HG03457 (cell line): ENCODE measurements around the gene COL19A1.

ENCODE experiments used
- ATAC-seq: cut with Tn5 transposase; IDR thresholded peaks from one replicate; pipeline ENCODE4 v1.9.1; 2021; ENCODE audit warnings: moderate number of reproducible peaks; ENCODE audit not compliant: unreplicated experiment

The COL19A1 gene

DNA sequence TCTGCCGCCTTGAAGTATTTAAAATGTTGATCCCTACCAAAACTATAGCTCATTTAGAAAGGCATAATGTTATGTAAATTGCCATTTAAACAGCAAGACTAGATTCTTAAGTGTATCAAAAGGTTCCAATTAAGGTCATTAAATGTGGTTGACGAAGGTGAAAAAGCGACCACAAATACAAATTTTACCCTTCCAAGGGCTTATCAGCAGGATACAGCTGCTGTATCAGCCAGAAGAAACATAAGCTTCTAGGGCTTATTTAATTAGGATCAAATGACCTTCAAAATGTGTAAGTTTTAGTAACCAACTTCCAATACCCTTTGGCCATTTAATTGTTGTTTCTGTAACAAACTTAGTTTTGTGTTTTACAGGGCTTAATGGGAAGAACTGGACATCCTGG is 296.6 kb downstream of the COL19A1 start:
- no peak for ATAC-seq

- ATAC-seq: no peak
Measured at GRCh38 chr6:70163795-70164194, 297.4 kb downstream of the COL19A1 start.

DNA sequence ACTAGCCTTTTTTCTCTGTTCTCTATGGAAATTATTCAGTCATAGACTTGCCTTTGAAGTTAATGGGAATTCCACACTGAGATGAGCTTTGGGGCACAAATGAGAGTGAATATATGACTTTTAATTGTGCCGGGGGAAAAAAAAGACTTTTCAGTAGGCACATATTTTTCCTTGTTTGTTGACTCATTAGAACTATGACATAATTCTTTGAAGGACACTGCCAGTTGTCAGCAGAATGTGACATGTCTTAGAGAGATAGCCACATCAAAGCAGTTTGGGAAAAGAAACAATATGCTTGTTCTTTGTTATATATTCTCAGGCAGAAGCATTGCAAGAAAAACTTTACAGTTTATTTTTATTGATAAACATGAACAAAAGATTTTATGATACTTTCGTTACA is 298.2 kb downstream of the COL19A1 start:
- ATAC-seq: no peak

DNA sequence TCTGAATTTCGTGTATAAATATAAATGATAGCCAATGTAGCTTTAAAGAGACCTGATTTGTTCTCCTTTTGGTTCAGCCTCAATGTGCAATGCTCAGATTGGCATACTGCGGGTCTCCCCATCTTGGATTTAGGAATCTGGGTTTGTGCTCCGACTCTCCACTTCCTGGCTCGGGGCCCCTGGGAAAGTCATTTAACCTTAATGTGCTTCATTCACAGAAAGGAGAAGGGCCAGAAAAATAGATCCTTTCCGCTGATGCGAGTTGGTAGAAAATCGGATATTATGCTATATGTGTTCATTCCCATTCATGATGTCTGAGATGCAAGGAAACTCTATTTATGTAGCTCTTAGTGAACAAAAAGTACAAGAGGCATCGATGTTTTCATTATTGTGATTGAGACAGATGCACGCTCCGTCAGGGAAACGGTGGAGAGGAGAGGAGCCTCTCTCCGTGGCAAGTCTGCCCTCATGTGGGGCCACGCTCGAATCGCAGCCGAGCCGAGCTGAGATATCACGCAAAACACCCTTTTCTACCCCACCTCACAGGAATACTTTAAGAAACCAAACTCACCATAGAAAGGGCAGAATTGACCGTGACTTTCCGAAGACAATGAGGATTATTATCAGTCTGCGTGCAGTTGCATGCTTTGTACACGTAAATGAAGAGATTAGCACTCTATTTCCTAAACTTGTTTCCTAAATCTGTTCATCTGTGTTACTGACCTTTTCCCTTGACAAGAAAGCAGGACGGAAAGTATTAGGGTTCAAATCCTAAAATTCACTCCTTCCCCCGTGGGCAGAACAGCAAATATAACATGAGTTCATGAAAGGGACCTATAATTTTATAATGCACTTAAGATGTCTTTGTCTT is 300.0 kb downstream of the COL19A1 start:
- peak; percentile 76 for ATAC-seq

DNA sequence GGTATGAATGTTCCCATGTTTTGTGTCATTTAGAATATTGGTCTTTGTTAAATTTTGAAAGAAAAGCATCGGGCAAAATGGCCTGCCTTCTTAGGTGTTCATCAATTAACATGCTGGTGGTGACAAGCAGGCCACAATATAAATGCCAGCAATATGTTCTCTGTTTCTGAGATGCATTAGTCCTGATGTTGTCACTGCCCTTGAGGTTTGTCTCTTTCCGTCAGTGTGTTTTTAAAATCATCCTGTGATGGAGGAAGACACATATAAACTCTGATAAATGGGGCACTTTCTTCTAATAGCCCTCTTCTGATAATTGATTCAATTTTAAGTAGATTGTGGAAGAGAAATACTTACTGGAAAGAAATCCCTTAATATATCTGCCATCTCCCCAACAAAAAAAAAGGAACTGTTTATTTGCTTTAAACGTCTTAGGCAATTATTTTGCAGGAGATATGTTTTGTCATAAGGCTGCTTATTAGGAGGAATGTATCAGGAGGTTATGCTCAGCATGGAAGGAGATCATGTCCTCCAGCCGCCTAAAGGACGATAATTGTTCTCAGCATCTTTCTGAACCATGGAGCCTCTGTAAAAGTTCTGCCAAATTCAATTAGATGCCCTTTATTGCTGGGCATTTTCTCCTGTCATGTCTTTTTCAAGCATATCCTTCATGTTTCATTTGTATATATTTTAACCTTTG is 302.5 kb downstream of the COL19A1 start:
- ATAC-seq: no peak

- ATAC-seq: no peak
Measured at GRCh38 chr6:70171236-70171635, 304.9 kb downstream of the COL19A1 start.

- no peak for ATAC-seq
Measured at GRCh38 chr6:70172252-70172651, 305.9 kb downstream of the COL19A1 start.

- ATAC-seq: no peak
Measured at GRCh38 chr6:70175770-70176169, 309.4 kb downstream of the COL19A1 start.

- no peak for ATAC-seq
Measured at GRCh38 chr6:70176842-70177550, 310.6 kb downstream of the COL19A1 start.

GRCh38 chr6:70180183-70180900 is 314.0 kb downstream of the COL19A1 start:
- no peak for ATAC-seq

DNA sequence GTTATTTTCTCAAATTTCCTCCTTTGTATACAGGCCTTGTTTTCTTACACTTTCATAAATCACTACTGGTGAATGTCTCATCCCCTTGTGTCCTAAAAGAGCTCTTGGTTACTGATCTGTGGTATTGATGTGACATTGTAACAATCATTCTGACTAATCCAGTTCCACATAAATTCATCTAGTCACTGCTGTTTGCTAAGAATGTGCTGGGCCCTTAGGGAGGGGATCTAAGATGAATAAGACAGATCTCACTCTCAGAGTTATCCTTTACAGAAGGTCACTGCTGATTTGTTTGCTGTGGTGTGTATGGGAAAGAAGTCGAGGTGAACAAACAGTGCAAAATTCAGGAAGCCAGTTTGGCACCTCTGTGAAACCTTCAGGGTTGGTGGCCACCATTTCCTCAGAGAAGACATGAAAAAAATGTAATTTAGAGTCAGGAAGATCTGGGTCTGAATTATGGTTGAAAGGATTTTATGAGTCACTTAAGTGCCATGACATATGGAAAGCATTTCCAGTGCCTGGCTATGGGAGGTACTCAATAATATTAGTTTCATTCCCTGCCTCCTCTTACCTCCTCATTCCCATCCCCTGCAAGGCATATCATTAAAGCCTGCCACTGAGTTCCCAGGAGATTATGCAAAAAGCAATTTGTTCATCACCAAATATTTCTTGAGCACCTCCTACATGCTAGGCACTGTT is 314.7 kb downstream of the COL19A1 start:
- no peak for ATAC-seq

- no peak for ATAC-seq
Measured at GRCh38 chr6:70183538-70183937, 317.2 kb downstream of the COL19A1 start.

DNA sequence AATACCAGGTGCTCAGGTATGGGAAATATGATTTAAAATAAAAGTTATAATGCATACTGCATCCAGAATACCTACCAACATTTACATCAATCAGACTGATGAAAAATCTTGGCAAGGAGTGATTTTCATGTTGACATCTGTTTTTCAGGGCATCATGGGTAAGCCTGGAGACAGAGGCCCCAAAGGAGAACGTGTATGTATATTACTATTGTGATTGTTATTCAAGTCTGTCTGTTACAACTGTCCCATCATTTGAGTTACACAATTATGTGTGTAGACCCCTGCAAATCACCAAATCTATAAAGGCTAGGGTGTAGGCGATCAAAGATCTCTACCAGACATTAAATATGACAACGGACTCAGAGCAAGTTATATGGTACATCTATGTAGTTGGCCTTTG is 318.4 kb downstream of the COL19A1 start:
- ATAC-seq: no peak

GRCh38 chr6:70186461-70186860 is 320.1 kb downstream of the COL19A1 start:
- ATAC-seq: no peak

DNA sequence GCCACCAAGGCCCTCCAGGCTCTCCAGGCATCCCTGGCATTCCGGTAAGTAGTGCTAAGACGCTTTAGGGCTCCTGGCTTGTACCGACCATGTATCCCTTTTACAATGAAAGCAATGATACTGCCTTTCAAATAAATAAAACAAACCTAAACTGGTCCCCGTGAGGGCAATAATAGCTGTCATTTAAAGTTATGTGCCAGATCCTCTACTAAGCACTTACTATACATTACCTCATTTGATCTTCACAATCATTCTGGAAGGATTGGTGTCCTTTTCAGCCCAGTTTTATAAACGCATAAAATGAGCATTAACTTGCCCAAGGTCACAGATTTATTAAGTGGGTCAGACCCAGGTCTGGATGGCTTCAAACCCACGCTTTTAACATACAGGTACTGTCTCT is 321.8 kb downstream of the COL19A1 start:
- ATAC-seq: no peak

- no peak for ATAC-seq
Measured at GRCh38 chr6:70194421-70194820, 328.1 kb downstream of the COL19A1 start.

- no peak for ATAC-seq
Measured at GRCh38 chr6:70196531-70196930, 330.2 kb downstream of the COL19A1 start.

DNA sequence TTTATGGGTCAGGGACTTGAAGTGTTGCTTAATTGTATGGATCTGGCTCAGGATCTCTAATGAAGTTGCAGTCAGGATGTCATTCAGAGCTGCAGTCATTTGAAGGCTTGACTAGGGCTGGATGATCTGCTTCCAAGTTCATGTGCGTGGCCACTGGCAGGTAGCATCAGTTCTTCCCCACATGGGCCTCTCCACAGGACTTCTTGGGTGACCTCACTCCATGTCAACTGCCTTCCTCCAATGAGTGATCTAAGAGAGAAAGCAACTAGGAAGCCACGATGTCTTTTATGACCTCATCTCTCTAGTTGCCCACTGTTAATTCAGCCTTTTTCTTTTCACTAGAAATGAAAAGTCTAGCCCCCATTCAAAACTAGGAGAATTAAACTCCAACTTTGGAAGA is 332.4 kb downstream of the COL19A1 start:
- ATAC-seq: no peak

DNA sequence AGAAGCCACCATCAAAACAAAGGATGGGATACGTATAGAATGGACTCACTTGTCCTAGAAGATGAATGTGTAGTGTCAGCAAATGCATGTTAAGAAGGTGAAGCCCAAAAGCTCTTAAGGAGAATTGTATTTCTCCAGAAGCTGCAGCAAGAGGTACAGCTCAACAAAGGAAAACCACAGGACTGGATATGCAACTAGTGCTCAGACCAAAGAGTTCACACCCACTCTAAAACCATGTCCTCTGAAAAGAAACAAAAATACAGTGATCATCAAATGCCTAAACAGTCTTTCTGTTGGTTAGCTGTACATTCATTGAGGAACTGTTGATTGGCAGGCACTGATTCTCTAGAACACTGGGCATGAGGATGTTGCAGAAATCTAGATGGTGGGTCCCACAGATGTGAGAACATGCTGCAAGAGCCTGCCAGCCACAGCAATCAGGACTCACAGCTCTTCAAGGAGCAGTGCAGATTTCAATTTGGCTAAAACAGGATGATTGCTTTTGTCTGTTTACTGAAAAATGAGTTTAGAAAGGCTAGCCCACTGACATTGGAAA is 342.0 kb downstream of the COL19A1 start:
- ATAC-seq: no peak

DNA sequence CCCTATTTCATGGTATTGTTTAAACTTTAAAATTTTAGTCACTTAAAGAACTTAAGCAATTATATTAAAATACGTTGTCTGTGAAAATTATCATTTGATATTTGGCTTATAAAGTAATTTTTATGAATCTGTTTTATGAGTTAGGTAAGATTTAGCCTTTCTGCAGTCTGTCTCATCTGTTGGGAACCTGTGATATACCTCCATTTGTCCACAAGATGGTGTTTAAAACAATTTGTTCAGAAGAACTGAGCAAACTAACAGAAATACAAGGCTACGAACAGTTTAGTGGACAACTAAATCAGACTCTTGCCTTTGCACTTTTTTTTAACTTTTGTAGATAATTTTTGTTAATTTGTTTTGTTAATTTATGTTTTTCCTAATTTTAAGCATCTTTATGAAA is 344.1 kb downstream of the COL19A1 start:
- ATAC-seq: no peak
